Nephron progenitor cell (in vitro differentiated cells): ENCODE data around the gene ZFP36.

Experiments used
- DNase-seq: peaks from one replicate; pipeline ENCODE4 v3.0.0; 2021
- H3K27ac Mint-ChIP-seq: 2 replicates; pipeline ENCODE4 v1.8.0; 2021; ENCODE audit warnings: mild to moderate bottlenecking, moderate library complexity, mixed read lengths
- H3K27me3 Mint-ChIP-seq: 2 replicates; pipeline ENCODE4 v1.8.0; 2021; ENCODE audit warnings: mild to moderate bottlenecking, low read depth, mixed read lengths; ENCODE audit not compliant: poor library complexity
- H3K36me3 Mint-ChIP-seq: 2 replicates; pipeline ENCODE4 v1.8.0; 2021; ENCODE audit warnings: low read depth, mixed read lengths
- H3K4me1 Mint-ChIP-seq: 2 replicates; pipeline ENCODE4 v1.8.0; 2021; ENCODE audit warnings: mixed read lengths
- H3K4me3 Mint-ChIP-seq: 2 replicates; pipeline ENCODE4 v1.8.0; 2021; ENCODE audit warnings: mild to moderate bottlenecking, moderate library complexity, mixed read lengths
- H3K9me3 Mint-ChIP-seq: 2 replicates; pipeline ENCODE4 v1.8.0; 2021; ENCODE audit warnings: mild to moderate bottlenecking, moderate library complexity, mixed read lengths
- TF ChIP-seq, protein P1 (sequence below): fragments of 200-600 bp; sonication (generic); IDR thresholded peaks from 2 replicates; pipeline ENCODE4 v1.5.0; 2021; ENCODE audit warnings: antibody characterized with exemption

The ZFP36 gene

DNA sequence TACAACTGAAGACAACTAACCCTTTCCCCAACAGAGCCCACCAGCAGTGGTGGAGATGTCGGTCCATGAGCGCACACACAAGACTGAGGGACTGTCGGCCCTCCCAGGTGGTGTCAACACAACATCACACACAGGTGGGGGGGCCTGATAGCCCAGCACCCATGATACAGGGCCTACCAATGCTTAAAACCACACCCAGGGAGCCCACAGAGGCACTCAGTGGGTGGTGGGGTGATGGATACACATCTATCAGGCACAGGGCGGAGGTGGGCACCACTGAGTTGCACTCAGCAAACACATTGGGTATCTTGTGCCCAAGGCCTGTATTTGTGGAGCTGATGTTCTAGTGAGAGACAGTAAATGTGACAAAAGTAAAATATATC lies 7.0 kb upstream of the ZFP36 start:
- Mint-ChIP-seq H3K27me3 (no peaks in the 10 kb centered on the region), H3K4me1 (peaks cover 48% of the 10 kb centered on the region), H3K36me3 (peaks cover 27% of the 10 kb centered on the region), H3K4me3 (peak overlapping the region; percentile 28), H3K9me3 (no peaks in the 10 kb centered on the region), H3K27ac (peak overlapping the region; percentile 85)
- DNase-seq, result no peak
- TF ChIP-seq, protein P1, sequence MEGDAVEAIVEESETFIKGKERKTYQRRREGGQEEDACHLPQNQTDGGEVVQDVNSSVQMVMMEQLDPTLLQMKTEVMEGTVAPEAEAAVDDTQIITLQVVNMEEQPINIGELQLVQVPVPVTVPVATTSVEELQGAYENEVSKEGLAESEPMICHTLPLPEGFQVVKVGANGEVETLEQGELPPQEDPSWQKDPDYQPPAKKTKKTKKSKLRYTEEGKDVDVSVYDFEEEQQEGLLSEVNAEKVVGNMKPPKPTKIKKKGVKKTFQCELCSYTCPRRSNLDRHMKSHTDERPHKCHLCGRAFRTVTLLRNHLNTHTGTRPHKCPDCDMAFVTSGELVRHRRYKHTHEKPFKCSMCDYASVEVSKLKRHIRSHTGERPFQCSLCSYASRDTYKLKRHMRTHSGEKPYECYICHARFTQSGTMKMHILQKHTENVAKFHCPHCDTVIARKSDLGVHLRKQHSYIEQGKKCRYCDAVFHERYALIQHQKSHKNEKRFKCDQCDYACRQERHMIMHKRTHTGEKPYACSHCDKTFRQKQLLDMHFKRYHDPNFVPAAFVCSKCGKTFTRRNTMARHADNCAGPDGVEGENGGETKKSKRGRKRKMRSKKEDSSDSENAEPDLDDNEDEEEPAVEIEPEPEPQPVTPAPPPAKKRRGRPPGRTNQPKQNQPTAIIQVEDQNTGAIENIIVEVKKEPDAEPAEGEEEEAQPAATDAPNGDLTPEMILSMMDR, result no peak

DNA sequence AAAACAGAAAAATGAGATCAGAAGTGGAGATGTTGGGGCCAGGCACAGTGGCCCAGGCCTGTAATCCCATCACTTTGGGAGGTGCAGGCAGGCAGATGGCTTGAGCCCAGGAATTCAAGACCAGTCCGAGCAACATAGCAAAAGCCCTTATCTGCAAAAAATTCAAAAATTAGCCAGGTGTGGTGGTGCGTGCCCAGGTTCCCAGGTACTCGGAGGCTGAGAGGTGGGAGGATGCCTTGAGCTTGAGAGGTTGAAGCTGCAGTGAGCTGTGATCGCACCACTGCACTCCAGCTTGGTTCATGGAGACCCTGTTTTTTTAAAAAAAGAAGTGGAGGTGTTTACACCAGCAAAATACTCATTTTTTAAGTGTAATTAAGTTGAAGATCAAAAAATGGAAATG lies 6.6 kb upstream of the ZFP36 start:
- H3K4me1 Mint-ChIP-seq, result peaks cover 51% of the 10 kb centered on the region
- peaks cover 24% of the 10 kb centered on the region for H3K36me3 Mint-ChIP-seq
- no peaks in the 10 kb centered on the region for H3K27me3 Mint-ChIP-seq
- TF ChIP-seq, protein P1, result no peak
- H3K9me3 Mint-ChIP-seq, result no peaks in the 10 kb centered on the region
- H3K27ac Mint-ChIP-seq, result peak overlapping the region; percentile 85
- DNase-seq, result no peak
- no peak overlapping the region for H3K4me3 Mint-ChIP-seq

DNA sequence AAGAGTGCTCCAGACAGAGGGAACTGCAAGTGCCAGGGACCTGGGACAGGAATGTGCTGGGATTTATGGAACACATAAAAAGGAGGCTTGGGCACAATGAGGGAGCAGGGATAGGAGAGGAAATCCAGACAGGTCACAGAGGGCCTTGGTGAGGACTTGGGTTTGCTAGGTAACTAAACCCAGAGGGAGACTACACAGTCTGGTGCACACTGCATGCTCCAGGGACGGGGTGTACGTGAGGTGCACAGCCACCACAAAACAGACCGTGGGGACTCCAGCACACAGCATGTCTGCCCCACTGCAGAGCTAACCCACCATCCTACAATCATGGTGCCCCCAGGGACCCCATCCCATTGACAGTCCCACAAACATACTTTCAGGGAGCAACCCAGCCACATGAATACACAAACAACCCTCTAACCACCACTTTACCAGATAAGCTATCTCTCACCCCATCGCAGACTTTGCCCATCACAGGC lies 5.5 kb upstream of the ZFP36 start:
- TF ChIP-seq, protein P1, result no peak
- DNase-seq, result no peak
- no peaks in the 10 kb centered on the region for H3K9me3 Mint-ChIP-seq
- no peak overlapping the region for H3K4me3 Mint-ChIP-seq
- H3K27me3 Mint-ChIP-seq, result peaks cover 2% of the 10 kb centered on the region
- H3K36me3 Mint-ChIP-seq, result peaks cover 14% of the 10 kb centered on the region
- H3K4me1 Mint-ChIP-seq, result peaks cover 57% of the 10 kb centered on the region
- peak overlapping the region; percentile 74 for H3K27ac Mint-ChIP-seq

DNA sequence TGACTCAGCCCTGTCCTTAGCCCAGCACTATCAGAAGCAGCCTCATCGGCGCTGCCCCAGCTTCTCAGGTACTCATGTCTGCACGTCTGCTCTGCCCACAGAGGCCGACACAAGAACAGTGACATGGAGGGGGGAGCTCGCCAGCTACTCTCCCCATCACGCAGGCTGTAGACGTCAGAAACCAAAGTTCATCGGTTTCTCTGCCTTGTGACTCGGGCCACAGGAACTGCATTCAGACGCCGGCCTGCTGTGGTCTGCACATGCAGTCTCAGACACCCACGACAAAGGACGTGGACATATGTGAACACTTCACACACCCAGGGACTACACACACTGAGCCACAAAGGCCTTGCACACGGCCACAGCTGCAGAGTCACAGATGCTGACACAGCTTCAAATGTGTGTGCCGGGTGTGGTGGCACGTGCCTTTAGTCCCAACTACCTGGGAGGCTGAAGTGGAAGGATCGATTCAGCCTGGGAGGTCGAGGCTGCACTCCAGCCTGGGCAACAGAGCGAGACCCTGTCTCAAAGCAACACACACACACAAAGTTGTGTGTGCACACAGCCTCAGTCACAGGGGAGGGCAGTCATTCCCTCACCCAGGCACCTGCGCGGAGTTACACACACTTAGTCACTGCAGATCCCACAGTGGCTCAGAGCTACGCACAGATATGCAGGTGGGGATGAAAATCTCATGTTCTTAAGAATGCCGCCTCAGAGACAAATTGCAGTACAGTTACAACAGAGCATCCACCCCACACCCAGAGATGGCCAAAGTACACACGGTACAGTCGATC lies 4.9 kb upstream of the ZFP36 start:
- peaks cover 4% of the 10 kb centered on the region for H3K27me3 Mint-ChIP-seq
- H3K36me3 Mint-ChIP-seq, result peaks cover 14% of the 10 kb centered on the region
- DNase-seq, result no peak
- H3K4me3 Mint-ChIP-seq, result peak overlapping the region; percentile 84
- H3K4me1 Mint-ChIP-seq, result peaks cover 61% of the 10 kb centered on the region
- TF ChIP-seq, protein P1, result no peak
- no peaks in the 10 kb centered on the region for H3K9me3 Mint-ChIP-seq
- H3K27ac Mint-ChIP-seq, result peak overlapping the region; percentile 74

DNA sequence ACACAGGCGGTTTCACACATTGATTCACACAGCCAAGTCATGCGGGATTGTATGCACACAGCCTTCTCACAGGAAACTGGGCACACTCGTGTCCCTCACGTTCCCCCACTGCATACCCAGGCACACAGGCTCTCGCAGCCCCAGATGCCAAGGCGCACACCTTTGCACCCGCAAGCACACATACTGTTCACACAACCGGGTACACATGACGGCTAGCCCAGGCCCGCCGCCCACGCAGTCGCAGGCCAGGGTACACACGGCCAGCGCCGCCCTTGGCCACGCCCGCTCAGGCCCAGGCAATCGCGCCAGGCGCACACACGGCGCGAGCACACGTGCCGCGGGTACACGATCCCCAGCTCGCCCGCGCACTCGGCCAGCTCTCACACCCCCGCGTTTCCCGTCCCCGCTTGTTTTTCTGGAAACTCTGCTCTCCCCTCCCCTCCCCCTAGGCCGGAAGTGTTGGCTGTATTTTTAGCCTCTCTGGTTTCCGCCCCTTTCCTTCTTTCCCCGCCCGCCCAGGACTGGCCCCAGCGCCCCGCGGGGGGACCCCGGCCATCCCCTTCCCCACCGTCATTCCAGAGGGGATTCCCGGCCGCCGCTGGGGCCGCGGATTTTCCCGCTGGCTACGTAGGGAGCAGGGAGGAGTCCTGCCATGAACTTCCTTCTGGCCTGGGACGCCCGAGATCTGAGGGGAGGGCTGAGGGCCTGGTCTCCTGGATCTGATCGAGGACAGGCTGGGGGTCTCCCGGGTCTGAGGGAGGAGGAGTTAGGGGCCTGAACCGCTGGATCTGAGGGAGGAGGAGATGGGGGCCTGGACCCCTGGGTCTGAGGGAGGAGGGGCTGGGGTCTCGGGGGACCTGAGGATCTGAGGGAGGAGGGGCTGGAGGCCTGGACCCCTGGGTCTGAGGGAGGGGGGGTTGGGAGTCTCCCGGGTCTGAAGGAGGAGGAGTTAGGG lies 4.0 kb upstream of the ZFP36 start:
- Mint-ChIP-seq H3K27ac (peak overlapping the region; percentile 99), H3K9me3 (no peaks in the 10 kb centered on the region), H3K27me3 (peaks cover 4% of the 10 kb centered on the region), H3K4me3 (peak overlapping the region; percentile 84), H3K4me1 (peaks cover 67% of the 10 kb centered on the region), H3K36me3 (peaks cover 14% of the 10 kb centered on the region)
- peak; percentile 80 for DNase-seq
- TF ChIP-seq, protein P1, result no peak
